ENCODE data around the gene FAAH.

The FAAH gene

GRCh38 chr1:46449223-46450159 is 55.4 kb downstream of the FAAH start:
- TF ChIP-seq ZBTB7A (IDR thresholded peaks at IDR 0.05; ENCODE audit: low read depth) (no peak), CEBPB (IDR thresholded peaks at IDR 0.05) (no peak), RAD21 (IDR thresholded peaks at IDR 0.05; ENCODE audit: low read depth) (no peak), CREB1 (IDR thresholded peaks at IDR 0.05; ENCODE audit: low read depth) (no peak), FOXM1 (IDR thresholded peaks at IDR 0.05; ENCODE audit: borderline replicate concordance, low read depth) (no peak), TCF12 (IDR thresholded peaks at IDR 0.05; ENCODE audit: low read depth) (no peak), YY1 (IDR thresholded peaks at IDR 0.05; ENCODE audit: low read depth) (no peak), USF1 (IDR thresholded peaks at IDR 0.05) (no peak), TAF1 (IDR thresholded peaks at IDR 0.05; ENCODE audit: low read depth) (no peak), EGR1 (IDR thresholded peaks at IDR 0.05) (no peak), EP300 (IDR thresholded peaks at IDR 0.05; ENCODE audit: borderline replicate concordance) (no peak), TEAD4 (IDR thresholded peaks at IDR 0.05) (no peak), NFIC (IDR thresholded peaks at IDR 0.05) (no peak)
- TF ChIP-seq, protein P1, sequence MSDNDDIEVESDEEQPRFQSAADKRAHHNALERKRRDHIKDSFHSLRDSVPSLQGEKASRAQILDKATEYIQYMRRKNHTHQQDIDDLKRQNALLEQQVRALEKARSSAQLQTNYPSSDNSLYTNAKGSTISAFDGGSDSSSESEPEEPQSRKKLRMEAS (IDR thresholded peaks at IDR 0.05) = no peak
- TF ChIP-seq, protein P2, sequence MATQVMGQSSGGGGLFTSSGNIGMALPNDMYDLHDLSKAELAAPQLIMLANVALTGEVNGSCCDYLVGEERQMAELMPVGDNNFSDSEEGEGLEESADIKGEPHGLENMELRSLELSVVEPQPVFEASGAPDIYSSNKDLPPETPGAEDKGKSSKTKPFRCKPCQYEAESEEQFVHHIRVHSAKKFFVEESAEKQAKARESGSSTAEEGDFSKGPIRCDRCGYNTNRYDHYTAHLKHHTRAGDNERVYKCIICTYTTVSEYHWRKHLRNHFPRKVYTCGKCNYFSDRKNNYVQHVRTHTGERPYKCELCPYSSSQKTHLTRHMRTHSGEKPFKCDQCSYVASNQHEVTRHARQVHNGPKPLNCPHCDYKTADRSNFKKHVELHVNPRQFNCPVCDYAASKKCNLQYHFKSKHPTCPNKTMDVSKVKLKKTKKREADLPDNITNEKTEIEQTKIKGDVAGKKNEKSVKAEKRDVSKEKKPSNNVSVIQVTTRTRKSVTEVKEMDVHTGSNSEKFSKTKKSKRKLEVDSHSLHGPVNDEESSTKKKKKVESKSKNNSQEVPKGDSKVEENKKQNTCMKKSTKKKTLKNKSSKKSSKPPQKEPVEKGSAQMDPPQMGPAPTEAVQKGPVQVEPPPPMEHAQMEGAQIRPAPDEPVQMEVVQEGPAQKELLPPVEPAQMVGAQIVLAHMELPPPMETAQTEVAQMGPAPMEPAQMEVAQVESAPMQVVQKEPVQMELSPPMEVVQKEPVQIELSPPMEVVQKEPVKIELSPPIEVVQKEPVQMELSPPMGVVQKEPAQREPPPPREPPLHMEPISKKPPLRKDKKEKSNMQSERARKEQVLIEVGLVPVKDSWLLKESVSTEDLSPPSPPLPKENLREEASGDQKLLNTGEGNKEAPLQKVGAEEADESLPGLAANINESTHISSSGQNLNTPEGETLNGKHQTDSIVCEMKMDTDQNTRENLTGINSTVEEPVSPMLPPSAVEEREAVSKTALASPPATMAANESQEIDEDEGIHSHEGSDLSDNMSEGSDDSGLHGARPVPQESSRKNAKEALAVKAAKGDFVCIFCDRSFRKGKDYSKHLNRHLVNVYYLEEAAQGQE (IDR thresholded peaks at IDR 0.05; ENCODE audit: low read depth) = no peak

- TF ChIP-seq CREB1 (IDR thresholded peaks at IDR 0.05; ENCODE audit: low read depth) (no peak), TAF1 (IDR thresholded peaks at IDR 0.05; ENCODE audit: low read depth) (no peak), RAD21 (IDR thresholded peaks at IDR 0.05; ENCODE audit: low read depth) (no peak), NFIC (IDR thresholded peaks at IDR 0.05) (no peak), EGR1 (IDR thresholded peaks at IDR 0.05) (no peak), FOXM1 (IDR thresholded peaks at IDR 0.05; ENCODE audit: borderline replicate concordance, low read depth) (no peak), TEAD4 (IDR thresholded peaks at IDR 0.05) (no peak), USF1 (IDR thresholded peaks at IDR 0.05) (no peak), EP300 (IDR thresholded peaks at IDR 0.05; ENCODE audit: borderline replicate concordance) (no peak), YY1 (IDR thresholded peaks at IDR 0.05; ENCODE audit: low read depth) (no peak), CEBPB (IDR thresholded peaks at IDR 0.05) (no peak), TCF12 (IDR thresholded peaks at IDR 0.05; ENCODE audit: low read depth) (no peak), ZBTB7A (IDR thresholded peaks at IDR 0.05; ENCODE audit: low read depth) (no peak)
- TF ChIP-seq, protein P1 (IDR thresholded peaks at IDR 0.05) = no peak
Observed at GRCh38 chr1:46450160-46450517, 56.0 kb downstream of the FAAH start.

GRCh38 chr1:46451948-46452930 is 58.1 kb downstream of the FAAH start:
- TF ChIP-seq YY1 (IDR thresholded peaks at IDR 0.05; ENCODE audit: low read depth) (no peak), TEAD4 (IDR thresholded peaks at IDR 0.05) (no peak), TCF12 (IDR thresholded peaks at IDR 0.05; ENCODE audit: low read depth) (no peak), RAD21 (IDR thresholded peaks at IDR 0.05; ENCODE audit: low read depth) (no peak), CREB1 (IDR thresholded peaks at IDR 0.05; ENCODE audit: low read depth) (no peak), ZBTB7A (IDR thresholded peaks at IDR 0.05; ENCODE audit: low read depth) (no peak), EGR1 (IDR thresholded peaks at IDR 0.05) (no peak), EP300 (IDR thresholded peaks at IDR 0.05; ENCODE audit: borderline replicate concordance) (no peak), NFIC (IDR thresholded peaks at IDR 0.05) (no peak), USF1 (IDR thresholded peaks at IDR 0.05) (no peak), TAF1 (IDR thresholded peaks at IDR 0.05; ENCODE audit: low read depth) (no peak), FOXM1 (IDR thresholded peaks at IDR 0.05; ENCODE audit: borderline replicate concordance, low read depth) (no peak), CEBPB (IDR thresholded peaks at IDR 0.05) (no peak)
- TF ChIP-seq, protein P1 (IDR thresholded peaks at IDR 0.05) = no peak
- TF ChIP-seq, protein P2 (IDR thresholded peaks at IDR 0.05; ENCODE audit: low read depth) = no peak
